ENCODE results near the gene MCM7.
A peak's percentile ranks its signal among the peaks of the same experiment; 100 is the strongest.

The MCM7 gene

DNA sequence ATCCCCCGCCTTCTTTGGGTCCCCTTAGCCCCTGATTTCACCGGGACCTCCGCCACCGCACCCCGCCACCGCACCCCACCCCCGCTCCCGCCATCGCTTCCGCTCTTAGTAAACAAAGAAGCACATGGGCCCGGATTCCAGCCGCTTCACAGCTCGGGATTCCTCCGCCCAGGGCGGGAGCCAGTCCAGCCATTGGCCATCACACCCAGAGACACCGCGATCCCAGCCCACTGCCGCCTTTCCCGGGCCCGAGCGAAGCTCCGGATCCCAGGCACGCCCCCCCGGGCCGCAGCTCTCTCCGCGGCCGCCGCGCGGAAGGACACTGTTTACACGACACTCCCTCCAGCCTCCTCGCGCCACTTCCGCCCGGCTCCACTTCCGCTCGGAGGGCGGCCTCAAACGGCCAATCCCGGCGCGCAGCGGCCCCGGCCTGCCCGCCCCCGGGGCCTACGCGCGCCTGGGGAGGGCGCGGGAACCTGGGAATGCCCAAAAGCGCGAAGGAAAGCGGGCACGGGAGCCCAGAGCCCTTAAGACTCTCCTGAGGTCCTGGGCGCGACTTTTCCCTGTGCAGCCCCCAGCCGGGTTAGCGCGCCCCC is 679 bp downstream of the MCM7 start:
- peak overlapping the region; percentile 97 for H3K4me3 ChIP-seq (ENCODE audit: low read length)
- H3K36me3 ChIP-seq (ENCODE audit: control insufficient read depth, insufficient read depth, low read length): peaks cover 13% of the 10 kb centered on the region
- peaks cover 28% of the 10 kb centered on the region for H3K4me1 ChIP-seq (ENCODE audit: control insufficient read depth, insufficient read depth, low read length)
- H3K9me3 ChIP-seq (ENCODE audit: control insufficient read depth, low read length): no peaks in the 10 kb centered on the region
- peak overlapping the region; percentile 74 for H3K9ac ChIP-seq (ENCODE audit: low read length)
- no peaks in the 10 kb centered on the region for H3K27me3 ChIP-seq (ENCODE audit: control insufficient read depth, insufficient read depth, low read length)

DNA sequence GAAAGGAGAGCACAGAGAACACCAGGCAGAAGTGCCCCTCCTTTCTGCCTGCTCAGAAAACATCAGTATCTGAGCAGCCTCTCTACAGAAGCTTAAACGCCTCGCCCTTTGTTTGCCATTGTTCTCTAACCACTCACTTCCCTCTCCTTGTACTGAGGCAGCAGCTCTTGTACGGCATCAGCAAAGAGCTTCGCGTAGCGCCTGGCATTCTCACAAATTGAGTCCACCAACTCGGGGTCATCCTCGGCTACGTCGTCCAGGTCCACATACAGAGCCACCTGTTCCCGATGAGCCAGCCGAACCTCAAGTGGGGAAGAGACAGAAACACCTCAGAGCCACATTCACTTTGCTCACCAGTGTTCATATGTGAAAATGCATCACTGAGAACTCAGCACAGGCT is 1.7 kb downstream of the MCM7 start:
- Histone ChIP-seq H3K4me1 (ENCODE audit: control insufficient read depth, insufficient read depth, low read length) (peaks cover 28% of the 10 kb centered on the region), H3K9me3 (ENCODE audit: control insufficient read depth, low read length) (no peaks in the 10 kb centered on the region), H3K9ac (ENCODE audit: low read length) (peak overlapping the region; percentile 74), H3K36me3 (ENCODE audit: control insufficient read depth, insufficient read depth, low read length) (peaks cover 13% of the 10 kb centered on the region), H3K27me3 (ENCODE audit: control insufficient read depth, insufficient read depth, low read length) (no peaks in the 10 kb centered on the region), H3K4me3 (ENCODE audit: low read length) (peak overlapping the region; percentile 97)

DNA sequence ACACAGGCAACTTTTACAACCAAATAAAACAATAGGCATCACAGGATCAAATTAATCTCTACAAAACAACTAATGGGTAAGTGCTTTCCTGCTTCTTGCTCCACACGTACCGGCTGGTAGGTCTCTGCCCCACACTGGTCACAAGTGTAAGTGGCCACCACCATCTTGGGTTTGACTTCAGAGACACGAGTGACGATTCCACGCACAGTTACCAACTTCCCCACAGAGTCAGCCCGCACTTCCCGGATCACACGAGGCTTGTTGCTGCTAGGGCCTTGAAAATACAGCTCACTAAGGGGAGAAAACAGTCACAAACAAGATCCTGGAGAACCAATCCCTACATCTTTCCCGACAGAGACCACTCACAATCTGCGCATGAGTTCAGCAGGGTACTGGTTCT is 2.3 kb downstream of the MCM7 start:
- peaks cover 14% of the 10 kb centered on the region for H3K36me3 ChIP-seq (ENCODE audit: control insufficient read depth, insufficient read depth, low read length)

DNA sequence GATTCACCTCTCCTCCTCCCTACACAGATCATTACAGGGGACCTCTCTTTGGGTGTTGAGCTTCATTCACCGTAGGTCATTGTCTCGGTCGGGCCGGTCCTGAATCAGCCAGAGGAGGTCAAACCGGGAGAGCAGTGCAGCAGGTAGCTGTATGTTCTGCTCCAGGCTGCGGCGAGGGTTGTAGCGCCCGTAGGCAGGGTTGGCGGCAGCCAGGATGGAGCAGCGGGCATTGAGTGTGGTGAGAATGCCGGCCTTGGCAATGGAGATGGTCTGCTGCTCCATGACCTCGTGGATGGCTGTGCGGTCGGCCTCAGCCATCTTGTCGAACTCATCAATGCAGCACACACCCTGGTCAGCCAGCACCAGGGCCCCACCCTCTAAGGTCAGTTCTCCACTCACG is 5.5 kb downstream of the MCM7 start:
- no peaks in the 10 kb centered on the region for H3K9me3 ChIP-seq (ENCODE audit: control insufficient read depth, low read length)
- H3K36me3 ChIP-seq (ENCODE audit: control insufficient read depth, insufficient read depth, low read length): peaks cover 27% of the 10 kb centered on the region
- H3K9ac ChIP-seq (ENCODE audit: low read length): no peak overlapping the region
- H3K27me3 ChIP-seq (ENCODE audit: control insufficient read depth, insufficient read depth, low read length): no peaks in the 10 kb centered on the region
- no peak overlapping the region for H3K4me3 ChIP-seq (ENCODE audit: low read length)
- peaks cover 13% of the 10 kb centered on the region for H3K4me1 ChIP-seq (ENCODE audit: control insufficient read depth, insufficient read depth, low read length)

More for the DNA sequence above, 2.3 kb downstream of the MCM7 start:
- H3K4me1 ChIP-seq (ENCODE audit: control insufficient read depth, insufficient read depth, low read length): peaks cover 28% of the 10 kb centered on the region
- H3K9ac ChIP-seq (ENCODE audit: low read length): peak overlapping the region; percentile 74
- H3K9me3 ChIP-seq (ENCODE audit: control insufficient read depth, low read length): no peaks in the 10 kb centered on the region
- no peaks in the 10 kb centered on the region for H3K27me3 ChIP-seq (ENCODE audit: control insufficient read depth, insufficient read depth, low read length)
- no peak overlapping the region for H3K4me3 ChIP-seq (ENCODE audit: low read length)

DNA sequence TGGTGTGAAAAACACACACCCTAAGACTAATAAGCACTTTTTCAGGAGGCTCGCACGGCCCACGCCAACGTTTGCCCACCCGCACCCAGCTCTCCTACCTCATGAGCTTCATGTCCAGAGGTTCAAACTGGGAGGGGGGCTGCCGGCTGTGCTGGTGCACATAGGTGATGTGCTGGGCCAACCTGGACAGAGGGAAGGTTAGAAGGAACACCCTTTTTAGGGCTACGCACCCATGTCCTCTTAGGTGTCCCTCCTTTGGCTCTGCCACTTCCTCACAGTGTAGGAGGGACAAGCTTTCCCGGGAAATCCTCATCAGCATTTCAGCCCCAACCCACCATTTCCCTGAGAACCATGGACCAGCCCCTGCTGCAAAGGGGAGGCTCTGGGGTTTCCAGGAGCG is 5.9 kb downstream of the MCM7 start:
- H3K9me3 ChIP-seq (ENCODE audit: control insufficient read depth, low read length): no peaks in the 10 kb centered on the region
- no peaks in the 10 kb centered on the region for H3K27me3 ChIP-seq (ENCODE audit: control insufficient read depth, insufficient read depth, low read length)
- peaks cover 13% of the 10 kb centered on the region for H3K4me1 ChIP-seq (ENCODE audit: control insufficient read depth, insufficient read depth, low read length)
- H3K9ac ChIP-seq (ENCODE audit: low read length): no peak overlapping the region
- no peak overlapping the region for H3K4me3 ChIP-seq (ENCODE audit: low read length)
- peaks cover 27% of the 10 kb centered on the region for H3K36me3 ChIP-seq (ENCODE audit: control insufficient read depth, insufficient read depth, low read length)

DNA sequence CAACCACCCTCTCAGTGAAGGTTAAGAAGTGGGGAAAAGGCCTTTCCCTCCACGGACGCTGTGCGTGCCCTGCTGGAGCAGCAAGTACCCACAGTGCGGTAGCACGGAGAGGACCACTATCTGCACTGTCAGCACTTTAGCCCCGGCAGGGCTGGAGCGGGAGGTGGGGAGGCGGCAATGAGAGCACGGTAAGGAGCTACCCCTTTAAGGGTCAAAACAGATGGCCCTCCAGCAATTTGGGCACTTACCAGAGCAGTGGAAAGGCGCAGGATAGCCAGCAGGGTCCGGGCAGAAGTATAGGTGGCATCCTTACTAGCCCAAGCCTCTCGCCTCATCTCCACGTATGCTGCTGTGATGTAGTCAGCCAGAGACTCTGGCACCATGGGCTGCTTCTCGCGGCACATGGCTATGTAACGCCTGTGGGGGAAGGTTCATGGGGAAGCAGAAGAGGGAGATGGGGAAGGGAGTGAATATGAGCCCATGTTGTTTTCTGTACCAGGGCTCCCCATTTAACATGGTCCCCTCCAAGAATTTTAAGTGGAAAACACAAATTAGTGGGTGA is 7.2 kb downstream of the MCM7 start:
- no peaks in the 10 kb centered on the region for H3K9me3 ChIP-seq (ENCODE audit: control insufficient read depth, low read length)
- H3K9ac ChIP-seq (ENCODE audit: low read length): no peak overlapping the region

DNA sequence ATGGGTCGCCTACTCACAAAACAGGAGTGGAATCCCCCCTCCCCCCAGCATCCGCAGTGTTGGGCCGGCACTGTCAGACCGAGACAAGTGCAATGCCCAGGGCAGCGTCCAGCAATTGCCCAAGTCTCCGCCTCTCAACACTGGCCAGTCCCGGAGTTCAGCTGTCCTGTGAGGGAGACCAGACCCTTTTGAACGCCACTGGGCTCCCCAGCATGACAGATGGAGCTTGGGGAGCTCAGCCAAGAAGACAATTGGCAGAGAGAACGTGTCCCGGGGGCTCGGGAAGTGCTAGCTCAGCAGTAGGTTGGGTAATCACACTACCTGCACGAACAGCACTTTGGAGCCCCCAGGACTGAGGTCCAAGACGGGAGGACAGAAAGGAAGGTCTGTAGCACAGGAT is 7.7 kb downstream of the MCM7 start:
- no peaks in the 10 kb centered on the region for H3K9me3 ChIP-seq (ENCODE audit: control insufficient read depth, low read length)
- no peak overlapping the region for H3K9ac ChIP-seq (ENCODE audit: low read length)
- no peak overlapping the region for H3K4me3 ChIP-seq (ENCODE audit: low read length)
- no peaks in the 10 kb centered on the region for H3K27me3 ChIP-seq (ENCODE audit: control insufficient read depth, insufficient read depth, low read length)
- peaks cover 21% of the 10 kb centered on the region for H3K36me3 ChIP-seq (ENCODE audit: control insufficient read depth, insufficient read depth, low read length)
- H3K4me1 ChIP-seq (ENCODE audit: control insufficient read depth, insufficient read depth, low read length): peaks cover 10% of the 10 kb centered on the region

More for the DNA sequence above, 7.2 kb downstream of the MCM7 start:
- Histone ChIP-seq H3K4me3 (ENCODE audit: low read length) (no peak overlapping the region), H3K4me1 (ENCODE audit: control insufficient read depth, insufficient read depth, low read length) (peaks cover 9% of the 10 kb centered on the region), H3K27me3 (ENCODE audit: control insufficient read depth, insufficient read depth, low read length) (no peaks in the 10 kb centered on the region), H3K36me3 (ENCODE audit: control insufficient read depth, insufficient read depth, low read length) (peaks cover 24% of the 10 kb centered on the region)

DNA sequence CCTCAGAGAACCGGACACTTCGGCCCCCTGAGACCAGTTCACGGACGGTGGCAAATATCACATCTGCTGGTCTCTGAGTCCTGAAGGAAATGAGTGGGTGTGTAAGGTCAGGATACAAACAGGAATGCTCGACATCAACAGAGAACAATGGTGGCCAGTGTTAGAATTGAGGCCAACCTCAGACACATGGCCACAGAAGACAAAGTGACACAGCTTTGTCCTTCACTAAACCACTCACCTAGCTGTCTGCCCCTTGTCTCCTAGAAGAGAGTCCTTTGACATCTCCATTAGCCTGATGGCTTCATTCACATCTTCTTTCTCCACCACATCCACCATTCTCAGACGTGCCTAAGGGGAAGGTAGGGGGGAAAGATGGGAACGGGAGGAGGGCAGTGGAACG is 8.1 kb downstream of the MCM7 start:
- Histone ChIP-seq H3K9ac (ENCODE audit: low read length) (no peak overlapping the region), H3K4me3 (ENCODE audit: low read length) (no peak overlapping the region), H3K27me3 (ENCODE audit: control insufficient read depth, insufficient read depth, low read length) (no peaks in the 10 kb centered on the region), H3K36me3 (ENCODE audit: control insufficient read depth, insufficient read depth, low read length) (peaks cover 21% of the 10 kb centered on the region), H3K9me3 (ENCODE audit: control insufficient read depth, low read length) (no peaks in the 10 kb centered on the region), H3K4me1 (ENCODE audit: control insufficient read depth, insufficient read depth, low read length) (peaks cover 14% of the 10 kb centered on the region)

DNA sequence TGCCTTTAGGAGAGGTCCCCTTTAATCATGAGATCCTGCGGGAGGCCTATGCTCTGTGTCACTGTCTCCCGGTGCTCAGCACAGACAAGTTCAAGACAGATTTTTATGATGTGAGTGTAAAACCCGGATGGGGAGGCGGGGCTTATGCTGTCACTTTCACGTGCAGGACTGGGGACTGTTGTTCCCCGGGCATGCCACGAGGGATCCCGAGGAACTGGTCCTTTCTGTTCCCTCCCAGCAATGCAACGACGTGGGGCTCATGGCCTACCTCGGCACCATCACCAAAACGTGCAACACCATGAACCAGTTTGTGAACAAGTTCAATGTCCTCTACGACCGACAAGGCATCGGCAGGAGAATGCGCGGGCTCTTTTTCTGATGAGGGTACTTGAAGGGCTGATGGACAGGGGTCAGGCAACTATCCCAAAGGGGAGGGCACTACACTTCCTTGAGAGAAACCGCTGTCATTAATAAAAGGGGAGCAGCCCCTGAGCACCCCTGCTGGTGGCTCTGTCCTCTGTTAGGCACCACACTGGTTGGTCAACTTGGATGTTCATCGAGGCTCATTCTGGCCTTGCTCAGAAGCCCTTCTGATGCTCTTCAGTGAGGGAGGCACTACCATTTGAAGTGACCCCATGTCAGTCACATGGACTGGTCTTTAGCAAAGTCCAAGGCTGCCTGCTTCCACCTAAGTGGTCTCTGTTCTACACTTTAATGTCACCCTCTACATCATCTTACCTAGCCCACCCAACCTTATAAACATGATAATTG is 9.6 kb downstream of the MCM7 start:
- Histone ChIP-seq H3K4me1 (ENCODE audit: control insufficient read depth, insufficient read depth, low read length) (peaks cover 16% of the 10 kb centered on the region), H3K9ac (ENCODE audit: low read length) (no peak overlapping the region), H3K36me3 (ENCODE audit: control insufficient read depth, insufficient read depth, low read length) (peaks cover 14% of the 10 kb centered on the region), H3K27me3 (ENCODE audit: control insufficient read depth, insufficient read depth, low read length) (no peaks in the 10 kb centered on the region), H3K4me3 (ENCODE audit: low read length) (no peak overlapping the region), H3K9me3 (ENCODE audit: control insufficient read depth, low read length) (no peaks in the 10 kb centered on the region)

DNA sequence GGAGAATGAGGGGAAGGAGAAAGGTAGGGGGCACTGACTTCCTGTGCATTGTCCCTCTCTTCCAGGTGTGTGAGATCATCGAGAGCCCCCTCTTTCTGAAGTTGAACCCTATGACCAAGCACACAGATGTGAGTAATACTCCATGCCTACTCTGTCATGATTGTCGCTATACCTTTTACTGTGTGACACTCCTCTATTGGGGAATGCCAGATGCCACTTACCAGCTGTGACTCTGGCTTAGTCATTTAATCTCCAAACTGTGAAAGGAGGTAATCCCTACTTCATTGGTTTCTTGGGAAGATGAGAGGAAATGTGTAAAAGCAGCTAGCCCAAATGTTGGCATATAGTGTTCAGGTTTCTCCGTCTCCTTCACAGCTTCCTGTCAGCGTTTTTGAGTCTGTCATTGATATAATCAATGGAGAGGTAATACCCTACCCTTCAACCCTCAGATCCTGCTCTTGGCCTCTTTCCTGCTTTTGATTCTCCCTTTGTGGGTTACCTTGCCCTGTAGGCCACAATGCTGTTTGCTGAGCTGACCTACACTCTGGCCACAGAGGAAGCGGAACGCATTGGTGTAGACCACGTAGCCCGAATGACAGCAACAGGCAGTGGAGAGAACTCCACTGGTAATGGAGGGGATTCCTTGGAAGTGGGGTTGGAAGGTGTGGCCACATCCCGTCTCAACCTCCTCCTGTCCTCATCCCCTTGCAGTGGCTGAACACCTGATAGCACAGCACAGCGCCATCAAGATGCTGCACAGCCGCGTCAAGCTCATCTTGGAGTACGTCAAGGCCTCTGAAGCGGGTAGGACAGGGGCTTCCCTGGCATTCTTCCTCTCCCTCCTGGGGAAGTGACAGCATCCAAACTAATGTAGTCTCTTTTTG is 10.4 kb downstream of the MCM7 start:
- Histone ChIP-seq H3K9ac (ENCODE audit: low read length) (no peak overlapping the region), H3K9me3 (ENCODE audit: control insufficient read depth, low read length) (no peaks in the 10 kb centered on the region), H3K4me1 (ENCODE audit: control insufficient read depth, insufficient read depth, low read length) (peaks cover 16% of the 10 kb centered on the region), H3K36me3 (ENCODE audit: control insufficient read depth, insufficient read depth, low read length) (peaks cover 14% of the 10 kb centered on the region), H3K27me3 (ENCODE audit: control insufficient read depth, insufficient read depth, low read length) (no peaks in the 10 kb centered on the region), H3K4me3 (ENCODE audit: low read length) (no peak overlapping the region)

DNA sequence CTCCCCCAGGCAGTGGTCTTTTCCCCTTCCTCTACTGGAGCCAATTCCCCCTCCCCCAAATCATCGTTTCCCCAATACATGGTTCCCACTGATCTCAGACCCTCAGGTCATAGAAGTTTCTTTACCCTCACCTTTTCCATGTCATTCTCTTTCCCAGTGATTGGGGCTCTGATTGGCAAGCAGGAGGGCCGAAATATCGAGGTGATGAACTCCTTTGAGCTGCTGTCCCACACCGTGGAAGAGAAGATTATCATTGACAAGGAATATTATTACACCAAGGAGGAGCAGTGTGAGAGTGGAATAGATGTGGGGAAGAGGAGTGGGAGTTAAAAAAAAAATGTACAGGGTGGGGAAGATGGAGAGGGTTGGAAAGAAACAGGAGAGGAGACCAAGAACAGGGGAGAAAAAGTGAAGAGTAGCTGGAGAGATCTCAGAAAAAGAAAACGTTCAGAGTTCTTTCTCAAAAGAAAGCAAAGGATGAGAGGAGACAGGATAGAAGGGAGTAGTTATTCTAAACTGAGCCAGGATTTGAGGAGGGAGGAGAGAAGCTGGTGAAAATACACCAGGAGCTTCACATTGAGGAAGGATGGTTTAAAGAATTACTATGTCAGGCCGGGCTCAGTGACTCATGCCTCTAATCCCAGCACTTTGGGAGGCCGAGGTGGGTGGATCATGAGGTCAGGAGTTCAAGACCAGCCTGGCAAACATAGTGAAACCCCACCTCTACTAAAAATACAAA is 11.6 kb downstream of the MCM7 start:
- Histone ChIP-seq H3K36me3 (ENCODE audit: control insufficient read depth, insufficient read depth, low read length) (peaks cover 14% of the 10 kb centered on the region), H3K27me3 (ENCODE audit: control insufficient read depth, insufficient read depth, low read length) (no peaks in the 10 kb centered on the region), H3K9ac (ENCODE audit: low read length) (peak overlapping the region; percentile 87), H3K4me1 (ENCODE audit: control insufficient read depth, insufficient read depth, low read length) (peaks cover 16% of the 10 kb centered on the region), H3K9me3 (ENCODE audit: control insufficient read depth, low read length) (no peaks in the 10 kb centered on the region), H3K4me3 (ENCODE audit: low read length) (peak overlapping the region; percentile 87)
